Muscle layer of duodenum (tissue), 2 donors: ENCODE results near the gene ZNF563.
"Not testable (repeated sequence)": the region's sequence is repeated elsewhere in the genome, so short reads cannot be mapped to it uniquely, and the experiment has no call there.

Source experiments
- H3K27ac ChIP-seq: one replicate; pipeline ENCODE4 v1.7.0; 2013; ENCODE audit warnings: mild to moderate bottlenecking, low read length
- H3K27me3 ChIP-seq: one replicate; pipeline ENCODE4 v1.7.0; 2013; ENCODE audit warnings: low read depth, mild to moderate bottlenecking, control low read depth, low read length
- H3K36me3 ChIP-seq, 2 donors: one replicate each; pipeline ENCODE4 v1.7.0; 2013; ENCODE audit warnings: low read length in 2 of 2, control low read depth in 1 of 2, mild to moderate bottlenecking in 1 of 2; ENCODE audit not compliant: insufficient read depth in 2 of 2, control insufficient read depth in 1 of 2
- H3K4me1 ChIP-seq, 2 donors: one replicate each; pipeline ENCODE4 v1.7.0; 2013; ENCODE audit warnings: low read length in 2 of 2, mild to moderate bottlenecking in 2 of 2, control low read depth in 1 of 2, moderate library complexity in 1 of 2; ENCODE audit not compliant: insufficient read depth in 2 of 2, control insufficient read depth in 1 of 2
- H3K4me3 ChIP-seq, 2 donors: one replicate each; pipeline ENCODE4 v1.7.0; 2013; ENCODE audit warnings: low read length in 2 of 2, low read depth in 1 of 2, mild to moderate bottlenecking in 1 of 2
- H3K9me3 ChIP-seq, 2 donors: one replicate each; pipeline ENCODE4 v1.7.0; 2013; ENCODE audit warnings: low read length in 2 of 2, control low read depth in 1 of 2, mild to moderate bottlenecking in 1 of 2; ENCODE audit not compliant: control insufficient read depth in 1 of 2
- donor health status: healthy.

The ZNF563 gene

DNA sequence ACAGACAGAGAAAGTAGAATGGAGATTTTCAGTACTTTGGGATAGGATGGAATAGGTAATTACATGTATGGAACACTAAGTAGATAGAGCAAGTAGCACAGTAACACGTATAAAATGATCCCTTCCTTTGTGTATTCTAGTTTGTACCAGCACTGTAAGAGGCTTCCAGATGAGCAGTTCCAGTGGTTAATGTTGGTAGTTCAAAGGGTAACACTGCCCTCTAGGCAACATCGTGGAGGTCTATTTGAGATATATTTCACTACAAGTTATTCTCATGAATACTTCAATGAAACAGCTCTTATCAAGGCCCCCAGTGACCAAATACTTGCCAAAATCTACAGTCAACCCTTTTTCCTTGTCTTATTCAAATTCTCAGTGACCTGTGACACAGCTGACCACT is 13.5 kb upstream of the ZNF563 start:
- Histone ChIP-seq H3K4me3 (no peak overlapping the region), H3K27me3 (no peaks in the 10 kb centered on the region), H3K36me3 (peaks cover 14 to 31% of the 10 kb centered on the region in 2 donors), H3K27ac (no peak overlapping the region), H3K9me3 (peaks cover 30 to 56% of the 10 kb centered on the region in 2 donors), H3K4me1 (no peaks in the 10 kb centered on the region)

DNA sequence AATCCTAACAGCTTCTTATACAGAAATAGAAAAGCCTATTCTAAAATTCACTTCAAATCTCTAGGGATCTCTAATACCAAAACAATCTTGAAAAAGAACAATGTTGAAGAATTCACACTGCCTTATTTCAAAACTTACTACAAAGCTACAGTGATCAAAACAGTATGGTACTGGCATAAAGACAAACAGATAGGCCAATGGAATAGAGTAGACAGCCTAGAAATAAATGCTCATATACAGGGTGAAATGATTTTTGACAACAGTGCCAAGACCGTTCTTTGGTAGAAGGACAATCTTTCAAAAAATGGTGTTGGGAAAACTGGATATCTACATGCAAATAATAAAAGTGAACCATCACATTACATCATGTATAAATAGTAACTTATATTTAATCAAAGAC is 11.8 kb upstream of the ZNF563 start:
- Histone ChIP-seq H3K4me3 (peak overlapping the region in 1 of 2 donors; percentile 19), H3K27ac (no peak overlapping the region), H3K4me1 (no peaks in the 10 kb centered on the region), H3K36me3 (peaks cover 4 to 14% of the 10 kb centered on the region in 2 donors), H3K27me3 (no peaks in the 10 kb centered on the region), H3K9me3 (peaks cover 19 to 40% of the 10 kb centered on the region in 2 donors)

DNA sequence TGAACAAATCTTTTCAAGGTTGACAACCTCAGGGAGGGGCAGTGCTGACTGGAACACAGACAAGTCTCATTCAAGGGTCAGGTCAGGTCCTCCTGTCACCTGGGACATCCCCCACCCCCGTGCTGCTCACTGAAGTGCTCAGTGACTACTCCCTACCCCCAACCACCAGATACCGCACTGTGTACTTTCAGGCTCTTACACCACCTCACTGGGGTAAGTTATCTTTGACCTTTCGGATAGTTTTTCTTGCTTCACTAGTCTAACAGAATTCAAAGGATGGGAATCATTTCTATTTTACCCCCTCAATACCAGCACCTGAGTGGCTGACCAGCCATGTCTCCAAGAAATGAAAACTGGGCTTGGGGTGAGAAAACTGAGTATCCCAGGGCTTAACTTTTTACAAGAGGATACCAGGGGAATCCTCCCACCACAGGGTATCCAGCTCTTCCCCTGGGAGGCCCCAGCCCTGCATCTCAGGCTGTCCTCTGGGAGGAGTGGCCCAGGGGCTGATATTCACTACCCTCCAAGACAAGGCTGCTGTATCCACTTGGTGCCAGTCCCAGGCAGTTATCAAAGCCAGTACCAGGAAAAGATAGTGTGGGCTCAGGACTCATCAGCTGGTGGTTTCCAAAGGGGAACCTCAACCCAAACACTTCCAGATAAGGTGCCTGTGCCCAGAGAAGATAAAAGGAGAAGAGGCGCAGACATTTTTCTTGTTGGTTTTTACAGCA is 2.1 kb downstream of the ZNF563 start:
- H3K9me3 ChIP-seq, result no peaks in the 10 kb centered on the region
- H3K4me1 ChIP-seq, result peaks cover 5 to 12% of the 10 kb centered on the region in 2 donors
- no peaks in the 10 kb centered on the region for H3K36me3 ChIP-seq
- H3K27ac ChIP-seq, result no peak overlapping the region
- no peak overlapping the region for H3K4me3 ChIP-seq
- H3K27me3 ChIP-seq, result no peaks in the 10 kb centered on the region

DNA sequence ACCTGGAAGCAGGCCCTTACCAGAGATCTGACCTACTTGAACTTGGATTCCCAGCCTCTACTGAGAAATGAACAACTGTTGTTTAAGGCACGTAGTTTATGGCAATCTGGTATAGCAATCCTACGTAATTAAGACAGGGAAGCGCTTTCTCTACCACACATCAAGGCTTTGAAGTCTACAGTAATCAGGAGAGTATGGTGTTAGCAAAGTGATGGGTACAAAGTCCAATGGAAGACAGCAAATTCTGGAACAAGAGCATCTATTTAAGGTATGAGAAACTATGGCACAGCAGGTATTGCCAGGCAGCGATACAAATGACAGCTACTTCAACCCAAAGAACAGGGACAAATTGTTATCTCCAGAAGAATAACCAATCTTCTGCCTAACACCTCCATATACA is 3.1 kb downstream of the ZNF563 start:
- no peaks in the 10 kb centered on the region for H3K9me3 ChIP-seq
- no peaks in the 10 kb centered on the region for H3K36me3 ChIP-seq
- no peak overlapping the region for H3K27ac ChIP-seq
- H3K4me1 ChIP-seq, result peaks cover 5 to 12% of the 10 kb centered on the region in 2 donors
- no peak overlapping the region for H3K4me3 ChIP-seq
- H3K27me3 ChIP-seq, result no peaks in the 10 kb centered on the region

DNA sequence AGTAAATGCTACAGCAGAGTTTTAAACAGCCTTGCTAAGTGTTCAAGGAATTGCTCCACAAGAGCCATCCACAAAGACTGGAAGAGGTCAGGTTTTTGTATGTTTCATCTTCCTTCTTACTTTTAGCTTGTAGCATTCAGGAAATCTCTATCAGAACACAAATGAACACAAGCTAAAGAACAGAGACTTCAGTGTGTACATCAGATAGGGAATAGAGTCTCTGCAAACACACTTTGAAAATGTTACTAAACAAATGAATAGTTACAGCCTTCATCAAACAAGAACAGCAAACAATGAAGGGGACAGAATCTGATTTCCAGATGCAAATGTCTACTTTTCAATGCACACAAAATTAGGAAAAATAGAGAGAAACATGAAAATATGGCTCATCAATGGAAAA is 7.7 kb downstream of the ZNF563 start:
- Histone ChIP-seq H3K27me3 (no peaks in the 10 kb centered on the region), H3K36me3 (peaks cover 0 to 11% of the 10 kb centered on the region in 2 donors), H3K4me1 (no peaks in the 10 kb centered on the region), H3K27ac (no peak overlapping the region), H3K4me3 (no peak overlapping the region), H3K9me3 (peaks cover 0 to 9% of the 10 kb centered on the region in 2 donors)

DNA sequence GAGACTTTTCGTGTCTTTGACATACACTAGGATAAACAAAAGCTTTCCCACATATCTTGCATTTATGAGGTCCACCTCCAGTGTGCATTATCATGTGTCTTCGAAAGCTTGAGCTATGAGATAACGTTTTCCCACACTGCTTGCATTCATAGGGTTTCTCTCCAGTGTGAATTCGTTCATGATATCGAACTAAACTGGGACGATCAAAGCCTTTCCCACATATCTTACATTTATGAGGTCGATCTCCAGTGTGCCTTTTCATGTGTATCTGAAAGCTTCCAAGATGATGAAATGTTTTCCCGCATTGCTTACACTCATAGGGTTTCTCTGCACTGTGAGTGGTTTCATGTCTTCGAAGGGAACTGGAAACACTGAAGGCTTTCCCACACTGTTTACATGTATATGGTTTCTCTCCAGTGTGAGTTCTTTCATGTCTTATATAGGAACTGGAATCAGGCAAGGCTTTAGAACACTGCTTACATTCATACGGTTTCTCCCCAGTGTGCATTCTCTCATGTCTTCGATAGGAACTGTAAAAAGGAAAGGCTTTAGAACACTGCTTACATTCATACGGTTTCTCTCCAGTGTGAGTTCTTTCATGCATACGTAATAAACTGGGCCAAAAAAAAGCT is 14.5 kb downstream of the ZNF563 start:
- Histone ChIP-seq H3K4me1 (no peaks in the 10 kb centered on the region), H3K9me3 (peaks cover 0 to 15% of the 10 kb centered on the region in 2 donors), H3K36me3 (peaks cover 10 to 41% of the 10 kb centered on the region in 2 donors), H3K4me3 (no peak overlapping the region), H3K27me3 (no peaks in the 10 kb centered on the region), H3K27ac (no peak overlapping the region)

DNA sequence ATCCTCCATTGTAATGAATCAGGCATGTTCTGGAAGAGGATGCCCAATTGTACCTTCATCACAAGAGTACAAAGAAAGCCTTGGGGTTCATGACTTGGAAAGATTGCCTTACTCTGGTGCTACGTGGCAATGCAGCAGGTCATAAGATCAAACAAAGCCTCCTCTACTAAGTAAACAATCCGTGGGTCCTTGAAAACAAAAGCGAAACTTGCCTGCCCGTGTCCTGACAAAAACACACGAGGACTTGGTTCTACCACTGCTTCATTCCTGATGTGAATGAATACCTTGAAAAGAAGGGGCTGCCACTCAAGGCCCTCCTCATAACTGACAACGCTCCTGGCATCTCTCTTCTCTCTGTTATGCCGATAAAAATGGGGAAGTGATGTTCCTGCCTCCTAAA is 18.9 kb downstream of the ZNF563 start:
- no peak overlapping the region for H3K27ac ChIP-seq
- H3K9me3 ChIP-seq, result peaks cover 0 to 6% of the 10 kb centered on the region in 2 donors
- no peaks in the 10 kb centered on the region for H3K27me3 ChIP-seq
- no peak overlapping the region for H3K4me3 ChIP-seq
- no peaks in the 10 kb centered on the region for H3K4me1 ChIP-seq
- H3K36me3 ChIP-seq, result peaks cover 9 to 19% of the 10 kb centered on the region in 2 donors

DNA sequence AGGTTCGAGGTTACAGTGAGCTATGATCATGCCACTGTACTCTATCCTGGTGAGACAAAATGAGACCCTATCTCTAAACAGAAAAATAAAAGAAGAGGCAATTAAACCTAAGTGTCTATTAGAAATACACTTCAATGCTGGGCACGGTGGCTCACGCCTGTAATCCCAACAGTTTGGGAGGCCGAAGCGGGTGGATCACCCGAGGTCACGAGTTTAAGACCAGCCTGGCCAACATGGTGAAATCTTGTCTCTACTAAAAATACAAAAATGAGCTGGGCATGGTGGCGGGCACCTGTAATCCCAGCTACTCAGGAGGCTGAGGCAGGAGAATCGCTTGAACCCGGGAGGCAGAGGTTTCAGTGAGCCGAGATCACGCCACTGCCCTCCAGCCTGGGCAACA is 24.5 kb downstream of the ZNF563 start:
- H3K27me3 ChIP-seq, H3K9me3 ChIP-seq, H3K4me1 ChIP-seq, H3K36me3 ChIP-seq, H3K27ac ChIP-seq, H3K4me3 ChIP-seq: not testable (repeated sequence)

DNA sequence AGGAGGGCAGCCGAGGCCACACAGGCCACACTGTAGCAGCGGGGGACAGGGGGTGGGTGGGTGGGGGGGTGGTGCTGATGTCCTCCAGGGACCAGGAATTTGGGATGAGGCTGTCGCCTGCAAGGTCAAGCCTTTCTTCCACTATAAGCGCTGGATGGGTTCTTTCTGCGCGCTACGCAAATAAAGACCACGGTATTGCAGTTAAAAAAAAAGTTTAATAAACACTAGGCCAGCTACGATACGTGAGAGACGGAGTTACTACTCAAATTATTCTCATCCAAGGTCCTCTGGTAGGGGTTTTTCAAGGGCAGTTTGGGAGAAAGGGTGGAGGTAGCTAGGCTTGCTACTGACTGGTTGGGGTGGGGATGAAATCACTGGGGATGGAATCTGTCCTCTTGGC is 38.2 kb downstream of the ZNF563 start:
- no peak overlapping the region for H3K27ac ChIP-seq
- no peaks in the 10 kb centered on the region for H3K36me3 ChIP-seq
- no peaks in the 10 kb centered on the region for H3K9me3 ChIP-seq
- peaks cover 0 to 14% of the 10 kb centered on the region in 2 donors for H3K4me1 ChIP-seq
- peak overlapping the region; percentile 81 to 95 for H3K4me3 ChIP-seq
- H3K27me3 ChIP-seq, result no peaks in the 10 kb centered on the region

DNA sequence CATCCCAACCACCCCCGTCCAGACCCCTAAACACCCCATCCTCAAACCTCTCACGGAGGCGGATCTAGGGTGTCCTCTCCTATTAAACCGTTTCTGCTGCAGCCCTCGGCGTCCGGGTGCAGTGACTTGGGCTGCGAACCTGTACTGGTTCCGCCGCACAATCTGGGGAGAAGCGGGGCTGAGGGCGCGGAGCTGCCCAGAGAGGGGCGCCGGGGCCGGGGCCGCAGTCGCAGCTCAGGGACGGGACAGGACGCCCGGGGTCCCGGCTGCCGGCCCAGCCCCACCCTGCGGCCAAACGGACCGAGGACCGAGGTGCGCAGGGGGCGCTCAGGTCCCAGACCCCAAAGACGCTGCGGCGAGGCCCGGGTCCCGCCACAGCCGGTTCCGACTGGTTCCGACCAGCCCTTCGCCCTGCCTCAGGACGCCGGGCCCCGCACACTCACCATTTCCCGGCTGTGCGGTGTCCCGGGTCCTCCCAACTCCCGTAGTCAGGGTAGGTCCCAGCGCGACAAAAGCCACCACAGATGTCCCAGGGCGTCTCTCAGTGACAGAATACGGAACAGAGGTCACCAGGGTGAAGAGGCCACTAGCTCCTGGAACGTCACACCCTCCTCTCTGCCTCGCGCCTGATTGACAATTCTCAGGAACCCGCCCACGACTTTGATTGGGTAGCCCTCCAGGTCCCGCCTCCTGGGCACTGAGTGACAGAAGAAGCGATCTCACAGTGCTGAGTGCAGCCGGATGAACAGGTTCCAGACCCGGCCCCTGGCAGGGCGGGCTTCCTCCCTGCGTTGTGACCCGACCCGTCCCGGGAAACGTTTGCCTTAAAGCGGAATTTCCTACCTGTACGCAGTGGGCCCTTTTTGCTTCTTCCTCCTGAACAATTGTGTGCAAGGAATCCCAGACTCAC is 38.9 kb downstream of the ZNF563 start, which contains the start of gene ZNF44:
Gene ZNF44 (minus strand): TSS at position 635 of the 910 bp plus-strand sequence. CDS start 189 bp downstream, at position 446.
- H3K9me3 ChIP-seq, result no peaks in the 10 kb centered on the region
- no peaks in the 10 kb centered on the region for H3K27me3 ChIP-seq
- no peaks in the 10 kb centered on the region for H3K36me3 ChIP-seq
- peak within 1 kb of the TSS; percentile 81 to 95 for H3K4me3 ChIP-seq
- peak within 1 kb of the TSS; percentile 87 for H3K27ac ChIP-seq
- H3K4me1 ChIP-seq, result peaks cover 0 to 18% of the 10 kb centered on the region in 2 donors

DNA sequence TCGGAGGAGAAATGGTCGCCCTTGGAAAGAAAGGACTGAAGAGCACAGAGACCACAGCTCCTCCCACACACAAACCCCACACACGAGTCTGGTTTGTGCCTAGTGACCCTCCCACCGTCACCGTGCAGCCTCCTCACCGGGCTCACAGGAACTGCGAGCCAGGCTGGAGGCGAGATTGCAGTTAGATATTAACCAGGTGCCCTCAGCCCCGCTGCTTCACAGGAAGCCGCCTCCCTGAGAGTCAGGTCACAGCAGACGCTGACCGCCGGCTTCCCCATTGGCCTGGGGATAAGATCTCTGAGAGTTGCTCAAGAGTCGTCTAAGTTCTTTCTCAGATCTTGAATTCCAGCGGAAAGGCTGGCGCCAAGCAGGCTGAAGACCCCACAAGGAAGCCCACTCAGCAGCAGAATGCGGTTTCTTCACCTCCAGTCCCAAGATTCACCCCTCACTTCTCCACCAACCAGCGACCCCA is 39.6 kb downstream of the ZNF563 start:
- peak overlapping the region; percentile 81 to 95 for H3K4me3 ChIP-seq
- H3K27me3 ChIP-seq, result no peaks in the 10 kb centered on the region
- H3K27ac ChIP-seq, result peak overlapping the region; percentile 61
- H3K36me3 ChIP-seq, result no peaks in the 10 kb centered on the region
- H3K4me1 ChIP-seq, result peaks cover 0 to 25% of the 10 kb centered on the region in 2 donors
- H3K9me3 ChIP-seq, result no peaks in the 10 kb centered on the region
